ENCODE data around the gene GHR. TPM values are rescaled to one million over a fixed set of nuclear protein-coding genes. Genes with fewer than 3 reads are reported as not detected.

The GHR gene
- total RNA-seq = 10 to 100 TPM; 15.2 to 22.4 TPM
- long read RNA-seq, partial matches to known transcripts = 0 of 4 reads
- long read RNA-seq, other reads (novel, unspliced or antisense) = 4 of 4 reads

GRCh38 chr5:42423285-42424165, at the start of gene GHR:
Gene GHR, plus strand, starts transcription at chr5:42423439. Its CDS starts 142,436 bp downstream, at chr5:42565875.
- intact Hi-C loops (cut with DNase I) = loop anchor here (2.0 to 10.0 kb wide), 4 partner anchors 159 to 344 kb away; no protein-coding TSS in a partner anchor
- DNase-seq = peak; percentile 86
- peak; percentile 93 to 94 for ATAC-seq

GRCh38 chr5:42374679-42375273, 48.5 kb upstream of the GHR start:
- no peak for DNase-seq
- ATAC-seq = peak in 1 of 2 donors; percentile 38
- intact Hi-C loops (cut with DNase I) = no loop called here

GRCh38 chr5:42377496-42377895, 45.7 kb upstream of the GHR start:
- DNase-seq (no peak), ATAC-seq (peak in 1 of 2 donors; percentile 19)
- intact Hi-C loops (cut with DNase I) = no loop called here

- ATAC-seq = no peak
- no peak for DNase-seq
- intact Hi-C loops (cut with DNase I) = no loop called here
Measured at GRCh38 chr5:42381973-42382372, 41.3 kb upstream of the GHR start.

- intact Hi-C loops (cut with DNase I) = no loop called here
- DNase-seq = no peak
- ATAC-seq = no peak
Measured at GRCh38 chr5:42387563-42387962, 35.7 kb upstream of the GHR start.

GRCh38 chr5:42390115-42390514, 33.1 kb upstream of the GHR start:
- intact Hi-C loops (cut with DNase I) = no loop called here
- DNase-seq = no peak
- no peak for ATAC-seq

GRCh38 chr5:42392917-42393316, 30.3 kb upstream of the GHR start:
- intact Hi-C loops (cut with DNase I) = no loop called here
- DNase-seq (no peak), ATAC-seq (no peak)

- DNase-seq (no peak), ATAC-seq (no peak)
- intact Hi-C loops (cut with DNase I) = no loop called here
Measured at GRCh38 chr5:42396111-42396510, 27.1 kb upstream of the GHR start.

- DNase-seq (no peak), ATAC-seq (peak; percentile 64 to 86)
- intact Hi-C loops (cut with DNase I) = no loop called here
Measured at GRCh38 chr5:42397267-42397666, 26.0 kb upstream of the GHR start.

- DNase-seq (no peak), ATAC-seq (no peak)
- intact Hi-C loops (cut with DNase I) = no loop called here
Measured at GRCh38 chr5:42399702-42400101, 23.5 kb upstream of the GHR start.

- intact Hi-C loops (cut with DNase I) = no loop called here
- DNase-seq (no peak), ATAC-seq (no peak)
Measured at GRCh38 chr5:42400474-42400873, 22.8 kb upstream of the GHR start.

GRCh38 chr5:42403236-42403635, 20.0 kb upstream of the GHR start:
- DNase-seq (no peak), ATAC-seq (no peak)
- intact Hi-C loops (cut with DNase I) = no loop called here

GRCh38 chr5:42404366-42404765, 18.9 kb upstream of the GHR start:
- ATAC-seq = peak in 1 of 2 donors; percentile 74
- no peak for DNase-seq
- intact Hi-C loops (cut with DNase I) = no loop called here

- DNase-seq (no peak), ATAC-seq (no peak)
- intact Hi-C loops (cut with DNase I) = no loop called here
Measured at GRCh38 chr5:42419294-42419693, 3.9 kb upstream of the GHR start.

GRCh38 chr5:42422656-42423280, 471 bp upstream of the GHR start:
- ATAC-seq (peak in 1 of 2 donors; percentile 28), DNase-seq (no peak)
- intact Hi-C loops (cut with DNase I) = loop anchor here (2.0 to 10.0 kb wide), 4 partner anchors 160 to 345 kb away; no protein-coding TSS in a partner anchor

GRCh38 chr5:42426016-42426415, 2.8 kb downstream of the GHR start:
- ATAC-seq (no peak), DNase-seq (no peak)
- intact Hi-C loops (cut with DNase I) = loop anchor here in 1 of 2 donors (10.0 kb wide), 1 partner anchor 229 kb away; no protein-coding TSS in a partner anchor

- intact Hi-C loops (cut with DNase I) = loop anchor here in 1 of 2 donors (10.0 kb wide), 1 partner anchor 225 kb away; no protein-coding TSS in a partner anchor
- ATAC-seq = no peak
- DNase-seq = no peak
Measured at GRCh38 chr5:42429694-42430093, 6.5 kb downstream of the GHR start.

- intact Hi-C loops (cut with DNase I) = no loop called here
- no peak for ATAC-seq
Measured at GRCh38 chr5:42434047-42434724, 10.9 kb downstream of the GHR start.

GRCh38 chr5:42436051-42436450, 12.8 kb downstream of the GHR start:
- ATAC-seq = no peak
- intact Hi-C loops (cut with DNase I) = no loop called here
- no peak for DNase-seq

More at GRCh38 chr5:42434047-42434724, 10.9 kb downstream of the GHR start:
- DNase-seq = no peak
